HFFc6 (cell line): ENCODE results near the gene NHSL2. TPM values are rescaled to one million over a fixed set of nuclear protein-coding genes. Genes with fewer than 3 reads are reported as not detected.

Experiments used
- DNase-seq: peaks from one replicate; pipeline ENCODE4 v3.0.0-alpha.2; 2018
- H3K27ac Mint-ChIP-seq: 2 replicates; pipeline ENCODE4 v1.8.0; 2020; ENCODE audit warnings: mild to moderate bottlenecking, mixed read lengths
- H3K27me3 Mint-ChIP-seq: 2 replicates; pipeline ENCODE4 v1.8.0; 2021; ENCODE audit warnings: mild to moderate bottlenecking, moderate library complexity, mixed read lengths; ENCODE audit not compliant: insufficient read depth
- H3K36me3 Mint-ChIP-seq: 2 replicates; pipeline ENCODE4 v1.8.0; 2021; ENCODE audit warnings: low read depth, mixed read lengths
- H3K4me1 Mint-ChIP-seq: 2 replicates; pipeline ENCODE4 v1.8.0; 2020; ENCODE audit warnings: low read depth, mixed read lengths
- H3K4me3 Mint-ChIP-seq: 2 replicates; pipeline ENCODE4 v1.8.0; 2020; ENCODE audit warnings: mild to moderate bottlenecking, moderate library complexity, mixed read lengths
- H3K9me3 Mint-ChIP-seq: 2 replicates; pipeline ENCODE4 v1.8.0; 2020; ENCODE audit warnings: mild to moderate bottlenecking, mixed read lengths
- CTCF ChIP-seq: fragments of 200-600 bp; sonication (generic); IDR thresholded peaks from 2 replicates; pipeline ENCODE4 v1.5.0; 2021; ENCODE audit warnings: antibody characterized with exemption, mild to moderate bottlenecking
- total RNA-seq, 6 experiments: library from RNA; stranded (reverse); fragmentation: NEBNext Ultra II Directional; extraction: Animal tissue kit (Norgen Biotek cat#: 25700); gene quantifications; 2 replicates in 1 of 6; 3 replicates in 5 of 6; pipeline ENCODE4 v1.2.3, GENCODE V29; 2021

The NHSL2 gene
- total RNA-seq, 6 experiments from 2014 or later = 0.28 to 1.1 (median 0.52) TPM

GRCh38 chrX:72129661-72130060 lies 219.0 kb downstream of the NHSL2 start:
- Mint-ChIP-seq H3K27me3 (peaks cover 15% of the 10 kb centered on the region; the same call in 1 of the 2 replicates), H3K27ac (no peak overlapping the region), H3K4me3 (no peak overlapping the region), H3K4me1 (peaks cover 14% of the 10 kb centered on the region), H3K36me3 (no peaks in the 10 kb centered on the region), H3K9me3 (no peaks in the 10 kb centered on the region)
- DNase-seq = no peak
- no peak for TF ChIP-seq CTCF

- no peak for DNase-seq
- TF ChIP-seq CTCF = no peak
- H3K4me3 Mint-ChIP-seq = no peak overlapping the region
Observed at GRCh38 chrX:72130156-72130761, 219.6 kb downstream of the NHSL2 start.

GRCh38 chrX:72130762-72131250 lies 220.2 kb downstream of the NHSL2 start:
- no peak overlapping the region for H3K4me3 Mint-ChIP-seq
- H3K27ac Mint-ChIP-seq = no peak overlapping the region
- no peaks in the 10 kb centered on the region for H3K36me3 Mint-ChIP-seq
- no peak for TF ChIP-seq CTCF
- H3K4me1 Mint-ChIP-seq = peaks cover 14% of the 10 kb centered on the region
- H3K9me3 Mint-ChIP-seq = no peaks in the 10 kb centered on the region
- no peak for DNase-seq
- H3K27me3 Mint-ChIP-seq = peaks cover 8% of the 10 kb centered on the region; the same call in 1 of the 2 replicates

More at GRCh38 chrX:72130156-72130761, 219.6 kb downstream of the NHSL2 start:
- Mint-ChIP-seq H3K9me3 (no peaks in the 10 kb centered on the region), H3K36me3 (no peaks in the 10 kb centered on the region), H3K27ac (no peak overlapping the region), H3K27me3 (peaks cover 9% of the 10 kb centered on the region; the same call in 1 of the 2 replicates), H3K4me1 (peaks cover 14% of the 10 kb centered on the region)

- Mint-ChIP-seq H3K36me3 (no peaks in the 10 kb centered on the region), H3K4me3 (peak within 1 kb of the TSS; percentile 84), H3K4me1 (peaks cover 10% of the 10 kb centered on the region), H3K9me3 (no peaks in the 10 kb centered on the region), H3K27ac (no peak within 1 kb of the TSS), H3K27me3 (peaks cover 8% of the 10 kb centered on the region; the same call in 1 of the 2 replicates)
- DNase-seq = peak; percentile 85
- TF ChIP-seq CTCF = 0 out of 2 replicates have a peak, but pooled peaks have one; percentile 10
Observed at GRCh38 chrX:72131317-72132294, 221.0 kb downstream of the NHSL2 start, which contains the start of gene RTL5. RTL5 (minus strand) TSS chrX:72131915.

DNA sequence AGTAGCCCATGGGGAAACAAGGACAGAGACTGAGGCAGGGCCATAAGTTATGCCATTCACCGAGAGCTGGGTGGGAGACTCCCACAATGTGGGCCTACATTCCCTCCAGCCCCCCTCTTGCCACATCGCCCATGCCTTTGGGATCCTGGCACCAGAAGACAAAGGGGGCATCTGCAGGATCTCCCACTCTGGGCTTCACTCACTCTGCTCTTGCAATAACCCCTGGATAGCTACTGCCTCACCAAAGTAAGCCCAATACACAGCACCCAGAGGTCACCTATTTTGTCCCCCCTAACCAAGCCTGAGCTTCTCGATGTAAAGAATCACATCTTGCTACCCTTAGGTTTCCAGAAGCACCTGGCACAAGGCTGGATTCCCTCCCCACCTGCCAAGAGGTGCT lies 221.8 kb downstream of the NHSL2 start:
- Mint-ChIP-seq H3K4me1 (0 out of 2 replicates have a peak, but pooled peaks cover 6% of the 10 kb centered on the region), H3K9me3 (no peaks in the 10 kb centered on the region), H3K27me3 (peaks cover 8% of the 10 kb centered on the region; the same call in 1 of the 2 replicates), H3K4me3 (peak overlapping the region; percentile 84), H3K27ac (no peak overlapping the region), H3K36me3 (no peaks in the 10 kb centered on the region)
- no peak for DNase-seq
- no peak for TF ChIP-seq CTCF
